HG02588 (cell line): ENCODE measurements around the gene FXR2.
"Not testable (repeated sequence)": the region's sequence is repeated elsewhere in the genome, so short reads cannot be mapped to it uniquely, and the experiment has no call there.

ENCODE experiments used
- ATAC-seq: cut with Tn5 transposase; IDR thresholded peaks from one replicate; pipeline ENCODE4 v1.9.1; 2021; ENCODE audit warnings: mild to moderate bottlenecking, moderate library complexity; ENCODE audit not compliant: unreplicated experiment

Gene FXR2

GRCh38 chr17:7614425-7615264 is at the start of gene FXR2:
Gene FXR2, minus strand, starts transcription at chr17:7614897. Its CDS starts 365 bp downstream, at chr17:7614532.
- peak; percentile 82 for ATAC-seq

- no peak for ATAC-seq
Measured at GRCh38 chr17:7656958-7657609, 42.4 kb upstream of the FXR2 start.

- no peak for ATAC-seq
Measured at GRCh38 chr17:7655541-7655840, 40.8 kb upstream of the FXR2 start.

GRCh38 chr17:7654832-7655540 is 40.3 kb upstream of the FXR2 start:
- ATAC-seq, result no peak

GRCh38 chr17:7652388-7653356 is 38.0 kb upstream of the FXR2 start:
- ATAC-seq, result no peak

GRCh38 chr17:7651665-7652387 is 37.1 kb upstream of the FXR2 start:
- ATAC-seq, result no peak

GRCh38 chr17:7651097-7651664 is 36.5 kb upstream of the FXR2 start:
- no peak for ATAC-seq

GRCh38 chr17:7650509-7651096 is 35.9 kb upstream of the FXR2 start, which contains the start of gene ATP1B2:
Gene ATP1B2, plus strand, starts transcription at chr17:7650926. Its CDS starts 593 bp downstream, at chr17:7651519.
- peak; percentile 42 for ATAC-seq

GRCh38 chr17:7647018-7647417 is 32.3 kb upstream of the FXR2 start:
- no peak for ATAC-seq

GRCh38 chr17:7646457-7646856 is 31.8 kb upstream of the FXR2 start:
- no peak for ATAC-seq

- ATAC-seq, result no peak
Measured at GRCh38 chr17:7644775-7645174, 30.1 kb upstream of the FXR2 start.

GRCh38 chr17:7641635-7642034 is 26.9 kb upstream of the FXR2 start:
- not testable (repeated sequence) for ATAC-seq

GRCh38 chr17:7640783-7641182 is 26.1 kb upstream of the FXR2 start:
- no peak for ATAC-seq

- no peak for ATAC-seq
Measured at GRCh38 chr17:7636163-7636562, 21.5 kb upstream of the FXR2 start.

- ATAC-seq, result no peak
Measured at GRCh38 chr17:7634384-7634783, 19.7 kb upstream of the FXR2 start.

GRCh38 chr17:7633093-7633492 is 18.4 kb upstream of the FXR2 start:
- ATAC-seq, result no peak

- no peak for ATAC-seq
Measured at GRCh38 chr17:7632492-7632894, 17.8 kb upstream of the FXR2 start.

GRCh38 chr17:7631398-7632380 is 17.0 kb upstream of the FXR2 start:
- no peak for ATAC-seq
